HepG2 (cell line): Measurements from ENCODE around the gene TUBA4A. TPM values are rescaled to one million over a fixed set of nuclear protein-coding genes. Genes with fewer than 3 reads are reported as not detected.

Experiments
- ATF7 ChIP-seq, 2 experiments: fragments of 450-650 bp in 1 of 2; sonication (generic) in 1 of 2; formaldehyde crosslinking in 1 of 2; IDR thresholded peaks; 2 replicates each; pipeline versions ENCODE4 v1.4.0 to v1.6.1; 2016 to 2020; ENCODE audit warnings: antibody characterized with exemption in 1 of 2, mild to moderate bottlenecking in 1 of 2, missing genetic modification reagents in 1 of 2
- CCDC6 ChIP-seq: sonication (generic); formaldehyde crosslinking; IDR thresholded peaks from 2 replicates; pipeline ENCODE4 v1.8.1; 2022; ENCODE audit warnings: mild to moderate bottlenecking, missing genetic modification reagents, moderate library complexity
- ELF3 ChIP-seq: IDR thresholded peaks from 2 replicates; pipeline ENCODE4 v1.6.1; 2016; ENCODE audit warnings: missing genetic modification reagents, missing compliant biosample characterization
- JUND ChIP-seq: sonication (generic); formaldehyde crosslinking; IDR thresholded peaks from 2 replicates; pipeline ENCODE4 v1.8.0; 2022; ENCODE audit warnings: mild to moderate bottlenecking, missing genetic modification reagents
- POGZ ChIP-seq: sonication (generic); formaldehyde crosslinking; IDR thresholded peaks from 2 replicates; pipeline ENCODE4 v1.4.0; 2020; ENCODE audit warnings: mild to moderate bottlenecking, missing genetic modification reagents
- RBM22 ChIP-seq: fragments of 200-400 bp; formaldehyde crosslinking; optimal IDR thresholded peaks from 2 replicates; pipeline ENCODE3; 2017; ENCODE audit warnings: mild to moderate bottlenecking, low read length, moderate library complexity
- TP53 ChIP-seq: sonication (generic); formaldehyde crosslinking; conservative IDR thresholded peaks from 2 replicates; pipeline ENCODE4 v1.4.0; 2020; ENCODE audit warnings: missing genetic modification reagents
- polyA plus RNA-seq, 8 experiments: library from polyadenylated mRNA; depleted of rRNA in 3 of 8; stranded (reverse) in 7 of 8; unstranded in 1 of 8; fragments of >200 nt; fragmentation: Illumina TruSeq in 4 of 8; extraction: Trizol in 4 of 8; gene quantifications; 2 replicates each; pipeline versions ENCODE4 v1.2.1 to v1.2.3, GENCODE V29; 2011 to 2016; ENCODE audit warnings: low read depth in 4 of 8, missing spikeins in 1 of 8, mixed read lengths in 1 of 8; ENCODE audit not compliant: insufficient read depth in 1 of 8
- total RNA-seq, 5 experiments: library from RNA; depleted of rRNA; stranded (reverse); fragments of >200 nt; fragmentation: Illumina TruSeq; extraction: Trizol; gene quantifications; 2 replicates each; pipeline ENCODE4 v1.2.3, GENCODE V29; 2016; ENCODE audit warnings: low read depth in 1 of 5
- TF ChIP-seq, protein P1 (sequence below), 2 experiments: sonication (generic) in 1 of 2; formaldehyde crosslinking in 1 of 2; IDR thresholded peaks; 2 replicates each; pipeline versions ENCODE4 v1.4.0 to v1.6.1; 2016 to 2020; ENCODE audit warnings: borderline replicate concordance in 1 of 2, low read depth in 1 of 2, mild to moderate bottlenecking in 1 of 2, missing genetic modification reagents in 1 of 2
- TF ChIP-seq, protein P2 (sequence below): sonication (generic); formaldehyde crosslinking; IDR thresholded peaks from 2 replicates; pipeline ENCODE4 v1.4.0; 2020; ENCODE audit warnings: missing genetic modification reagents, low read depth, mild to moderate bottlenecking, borderline replicate concordance
- TF ChIP-seq, protein P3 (sequence below): sonication (generic); formaldehyde crosslinking; IDR thresholded peaks from 2 replicates; pipeline ENCODE4 v1.4.0; 2020; ENCODE audit warnings: missing genetic modification reagents
- TF ChIP-seq, protein P4 (sequence below): IDR thresholded peaks from 2 replicates; pipeline ENCODE4 v1.6.1; 2016; ENCODE audit warnings: low read depth, borderline replicate concordance

The TUBA4A gene
- total and polyA plus RNA-seq, 2 of the 13 experiments (the other 11 are each of a cell fraction or from before 2014, with no cell fraction given): 1.3 to 12.7 TPM

DNA sequence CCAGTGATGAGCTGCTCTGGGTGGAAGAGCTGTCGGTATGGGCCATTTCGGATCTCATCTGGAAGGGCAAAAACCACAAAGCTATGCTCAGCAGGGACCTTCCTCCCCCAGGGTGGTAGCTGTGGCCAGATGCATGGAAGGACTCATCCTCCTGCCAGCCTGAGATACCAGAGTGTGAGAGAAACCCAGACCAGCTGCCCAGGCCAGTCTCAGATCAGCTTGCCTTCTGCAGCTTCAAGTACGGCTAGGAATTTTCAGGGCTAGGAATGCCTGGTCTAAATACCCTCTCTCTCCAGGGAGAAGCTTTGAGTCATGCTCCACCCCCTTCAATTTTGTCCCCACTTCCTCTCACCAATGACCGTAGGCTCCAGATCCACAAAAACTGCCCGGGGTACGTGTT is 2.1 kb downstream of the TUBA4A start (continued):
- TF ChIP-seq, protein P1, sequence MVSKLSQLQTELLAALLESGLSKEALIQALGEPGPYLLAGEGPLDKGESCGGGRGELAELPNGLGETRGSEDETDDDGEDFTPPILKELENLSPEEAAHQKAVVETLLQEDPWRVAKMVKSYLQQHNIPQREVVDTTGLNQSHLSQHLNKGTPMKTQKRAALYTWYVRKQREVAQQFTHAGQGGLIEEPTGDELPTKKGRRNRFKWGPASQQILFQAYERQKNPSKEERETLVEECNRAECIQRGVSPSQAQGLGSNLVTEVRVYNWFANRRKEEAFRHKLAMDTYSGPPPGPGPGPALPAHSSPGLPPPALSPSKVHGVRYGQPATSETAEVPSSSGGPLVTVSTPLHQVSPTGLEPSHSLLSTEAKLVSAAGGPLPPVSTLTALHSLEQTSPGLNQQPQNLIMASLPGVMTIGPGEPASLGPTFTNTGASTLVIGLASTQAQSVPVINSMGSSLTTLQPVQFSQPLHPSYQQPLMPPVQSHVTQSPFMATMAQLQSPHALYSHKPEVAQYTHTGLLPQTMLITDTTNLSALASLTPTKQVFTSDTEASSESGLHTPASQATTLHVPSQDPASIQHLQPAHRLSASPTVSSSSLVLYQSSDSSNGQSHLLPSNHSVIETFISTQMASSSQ (IDR thresholded peaks at IDR 0.05; ENCODE audit: low read depth): no peak
- TF ChIP-seq, protein P1 (CRISPR knock-in tag; IDR thresholded peaks at IDR 0.05; ENCODE audit: borderline replicate concordance): no peak
- TF ChIP-seq TP53 (CRISPR knock-in tag) (no peak), CCDC6 (CRISPR knock-in tag) (no peak), RBM22 (no peak), JUND (no peak), ATF7 (IDR thresholded peaks at IDR 0.05) (no peak), ATF7 (CRISPR knock-in tag; IDR thresholded peaks at IDR 0.05) (no peak), POGZ (CRISPR knock-in tag) (no peak), ELF3 (CRISPR knock-in tag) (no peak)
- TF ChIP-seq, protein P2, sequence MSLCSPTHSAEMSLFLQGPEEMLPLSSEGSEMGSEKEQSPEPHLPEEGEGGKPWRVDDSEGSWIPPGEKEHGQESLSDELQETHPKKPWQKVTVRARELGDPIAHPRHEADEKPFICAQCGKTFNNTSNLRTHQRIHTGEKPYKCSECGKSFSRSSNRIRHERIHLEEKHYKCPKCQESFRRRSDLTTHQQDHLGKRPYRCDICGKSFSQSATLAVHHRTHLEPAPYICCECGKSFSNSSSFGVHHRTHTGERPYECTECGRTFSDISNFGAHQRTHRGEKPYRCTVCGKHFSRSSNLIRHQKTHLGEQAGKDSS (CRISPR knock-in tag): no peak
- TF ChIP-seq, protein P3, sequence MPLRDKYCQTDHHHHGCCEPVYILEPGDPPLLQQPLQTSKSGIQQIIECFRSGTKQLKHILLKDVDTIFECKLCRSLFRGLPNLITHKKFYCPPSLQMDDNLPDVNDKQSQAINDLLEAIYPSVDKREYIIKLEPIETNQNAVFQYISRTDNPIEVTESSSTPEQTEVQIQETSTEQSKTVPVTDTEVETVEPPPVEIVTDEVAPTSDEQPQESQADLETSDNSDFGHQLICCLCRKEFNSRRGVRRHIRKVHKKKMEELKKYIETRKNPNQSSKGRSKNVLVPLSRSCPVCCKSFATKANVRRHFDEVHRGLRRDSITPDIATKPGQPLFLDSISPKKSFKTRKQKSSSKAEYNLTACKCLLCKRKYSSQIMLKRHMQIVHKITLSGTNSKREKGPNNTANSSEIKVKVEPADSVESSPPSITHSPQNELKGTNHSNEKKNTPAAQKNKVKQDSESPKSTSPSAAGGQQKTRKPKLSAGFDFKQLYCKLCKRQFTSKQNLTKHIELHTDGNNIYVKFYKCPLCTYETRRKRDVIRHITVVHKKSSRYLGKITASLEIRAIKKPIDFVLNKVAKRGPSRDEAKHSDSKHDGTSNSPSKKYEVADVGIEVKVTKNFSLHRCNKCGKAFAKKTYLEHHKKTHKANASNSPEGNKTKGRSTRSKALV (CRISPR knock-in tag): no peak
- TF ChIP-seq, protein P4, sequence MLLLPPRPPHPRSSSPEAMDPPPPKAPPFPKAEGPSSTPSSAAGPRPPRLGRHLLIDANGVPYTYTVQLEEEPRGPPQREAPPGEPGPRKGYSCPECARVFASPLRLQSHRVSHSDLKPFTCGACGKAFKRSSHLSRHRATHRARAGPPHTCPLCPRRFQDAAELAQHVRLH: no peak
